K562 (cell line): ENCODE data around the gene AP1M1.

Source experiments
- CTCF ChIP-seq, 3 experiments: IDR thresholded peaks in 2 of 3; conservative IDR thresholded peaks in 1 of 3; 2 replicates each; pipeline ENCODE4 v1.5.1; 2011 to 2012; ENCODE audit warnings: low read length in 3 of 3, mild to moderate bottlenecking in 3 of 3, control low read depth in 2 of 3, improper control_type of control experiment in 1 of 3, inconsistent platforms in 1 of 3, low read depth in 1 of 3, mixed read lengths in 1 of 3, moderate library complexity in 1 of 3; ENCODE audit not compliant: insufficient read depth in 2 of 3
- PATZ1 ChIP-seq: fragments of 250-450 bp; sonication (Bioruptor Pico); IDR thresholded peaks from 2 replicates; pipeline ENCODE4 v1.5.0; 2020; ENCODE audit warnings: mild to moderate bottlenecking, borderline replicate concordance
- RAD51 ChIP-seq: fragments of 450-650 bp; IDR thresholded peaks from 2 replicates; pipeline ENCODE4 v1.7.1; 2016; ENCODE audit warnings: low read depth, mild to moderate bottlenecking, borderline replicate concordance

- TF ChIP-seq CTCF (IDR thresholded peaks at IDR 0.05 in 2 of 3, conservative IDR thresholded peaks at IDR 0.05 in 1 of 3; ENCODE audit: insufficient read depth in 2 of 3, low read depth in 1 of 3, low read length in 3 of 3): no peak
- no peak for TF ChIP-seq RAD51
- no peak for TF ChIP-seq PATZ1 (CRISPR knock-in tag)
These were observed 15.4 kb downstream of the AP1M1 start for GRCh38 chr19:16213076-16213475.
